Liver (tissue), 9 donors: ENCODE data around the gene DIP2C. TPM values are rescaled to one million over a fixed set of nuclear protein-coding genes. Genes with fewer than 3 reads are reported as not detected.

Experiments used
- DNase-seq: peaks from one replicate; pipeline ENCODE4 v3.0.0-alpha.2; 2017; ENCODE audit warnings: low spot score
- H3K27ac ChIP-seq, 2 donors: one replicate each; pipeline ENCODE4 v1.7.0; 2013; ENCODE audit warnings: inconsistent platforms in 2 of 2, low read length in 2 of 2, control low read depth in 1 of 2, low read depth in 1 of 2, mild to moderate bottlenecking in 1 of 2
- H3K27me3 ChIP-seq, 4 donors: one replicate each; pipeline versions ENCODE4 v1.6.1 to v1.7.0; 2013; ENCODE audit warnings: low read length in 3 of 4, inconsistent platforms in 1 of 4, mild to moderate bottlenecking in 1 of 4, moderate library complexity in 1 of 4; ENCODE audit not compliant: control insufficient read depth in 4 of 4, insufficient read depth in 4 of 4
- H3K36me3 ChIP-seq, 4 donors: one replicate each; pipeline versions ENCODE4 v1.6.1 to v1.7.0; 2013; ENCODE audit warnings: low read length in 3 of 4, mild to moderate bottlenecking in 3 of 4, low read depth in 1 of 4, moderate library complexity in 1 of 4; ENCODE audit not compliant: control insufficient read depth in 4 of 4, insufficient read depth in 3 of 4
- H3K4me1 ChIP-seq, 4 donors: one replicate each; pipeline versions ENCODE4 v1.6.1 to v1.7.0; 2013; ENCODE audit warnings: low read length in 3 of 4, mild to moderate bottlenecking in 3 of 4, moderate library complexity in 1 of 4; ENCODE audit not compliant: control insufficient read depth in 4 of 4, insufficient read depth in 4 of 4
- H3K4me3 ChIP-seq, 3 donors: one replicate each; pipeline versions ENCODE4 v1.6.1 to v1.7.0; 2013; ENCODE audit warnings: low read length in 3 of 3, control low read depth in 1 of 3, low read depth in 1 of 3, mild to moderate bottlenecking in 1 of 3
- H3K9ac ChIP-seq, 2 donors: one replicate each; pipeline ENCODE4 v1.7.0; 2013; ENCODE audit warnings: low read length in 2 of 2, mild to moderate bottlenecking in 2 of 2, moderate library complexity in 2 of 2, control low read depth in 1 of 2, low read depth in 1 of 2
- H3K9me3 ChIP-seq, 4 donors: one replicate each; pipeline versions ENCODE4 v1.6.1 to v1.7.0; 2013; ENCODE audit warnings: low read length in 3 of 4; ENCODE audit not compliant: control insufficient read depth in 4 of 4
- ATF3 ChIP-seq: IDR thresholded peaks from 2 replicates; pipeline ENCODE4 v1.6.1; 2016; ENCODE audit warnings: antibody characterized with exemption
- EGR1 ChIP-seq, 2 donors: IDR thresholded peaks; 2 replicates each; pipeline ENCODE4 v1.6.1; 2016 to 2018; ENCODE audit warnings: antibody characterized with exemption in 2 of 2, low read depth in 2 of 2
- FOXA1 ChIP-seq: IDR thresholded peaks from 2 replicates; pipeline ENCODE4 v1.6.1; 2016; ENCODE audit warnings: antibody characterized with exemption
- FOXA2 ChIP-seq: IDR thresholded peaks from 2 replicates; pipeline ENCODE4 v1.6.1; 2016; ENCODE audit warnings: antibody characterized with exemption
- GABPA ChIP-seq, 2 donors: IDR thresholded peaks in 1 of 2; conservative IDR thresholded peaks in 1 of 2; 2 replicates each; pipeline ENCODE4 v1.6.1; 2016; ENCODE audit warnings: antibody characterized with exemption in 2 of 2, mild to moderate bottlenecking in 1 of 2, moderate library complexity in 1 of 2
- HNF4G ChIP-seq: IDR thresholded peaks from 2 replicates; pipeline ENCODE4 v1.6.1; 2016; ENCODE audit warnings: antibody characterized with exemption
- JUND ChIP-seq, 2 donors: IDR thresholded peaks; 2 replicates each; pipeline ENCODE4 v1.6.1; 2016; ENCODE audit warnings: antibody characterized with exemption in 2 of 2
- MAX ChIP-seq: IDR thresholded peaks from 2 replicates; pipeline ENCODE4 v1.6.1; 2016; ENCODE audit warnings: antibody characterized with exemption
- NR2F2 ChIP-seq: IDR thresholded peaks from 2 replicates; pipeline ENCODE4 v1.6.1; 2016; ENCODE audit warnings: antibody characterized with exemption
- REST ChIP-seq: IDR thresholded peaks from 2 replicates; pipeline ENCODE4 v1.6.1; 2016; ENCODE audit warnings: antibody characterized with exemption, mild to moderate bottlenecking
- RXRA ChIP-seq, 2 donors: IDR thresholded peaks; 2 replicates each; pipeline ENCODE4 v1.6.1; 2017 to 2018; ENCODE audit warnings: antibody characterized with exemption in 2 of 2, mild to moderate bottlenecking in 1 of 2
- SP1 ChIP-seq: IDR thresholded peaks from 2 replicates; pipeline ENCODE4 v1.6.1; 2018; ENCODE audit warnings: antibody characterized with exemption, mild to moderate bottlenecking
- YY1 ChIP-seq: IDR thresholded peaks from 2 replicates; pipeline ENCODE4 v1.6.1; 2016; ENCODE audit warnings: antibody characterized with exemption, mild to moderate bottlenecking
- WGBS: extraction: QIAGEN DNeasy Blood & Tissue Kit; methylation state at CpG from one replicate; pipeline ENCODE4 v1.1.7; 2013; 5-methylcytosine and 5-hydroxymethylcytosine counted together
- polyA plus RNA-seq, 2 donors: library from polyadenylated mRNA; stranded (reverse) in 1 of 2; unstranded in 1 of 2; fragments of 200-250 nt in 1 of 2; fragments of >200 nt in 1 of 2; fragmentation: Nextera tagmentation in 1 of 2; extraction: Ambion mirVana in 1 of 2; gene quantifications; one replicate each; pipeline versions ENCODE4 v1.2.1 to v1.2.3, GENCODE V29; 2013 to 2015
- total RNA-seq, 2 donors: library from RNA; depleted of rRNA; stranded (reverse); fragments of >200 nt; gene quantifications; one replicate each; pipeline ENCODE4 v1.2.3, GENCODE V29; 2014
- TF ChIP-seq, protein P1 (sequence below): IDR thresholded peaks from 2 replicates; pipeline ENCODE4 v1.6.1; 2016; ENCODE audit warnings: antibody characterized with exemption
- TF ChIP-seq, protein P2 (sequence below): fragments of 150-350 bp; IDR thresholded peaks from 2 replicates; pipeline ENCODE4 v1.5.1; 2017; ENCODE audit warnings: improper control_type of control experiment, low read depth, low read length; ENCODE audit not compliant: missing input control
- donor health status: healthy.
- donor health status: healthy.
- donor health status: healthy.
- donor health status: healthy.
- donor health status: healthy.

Gene DIP2C
- total and polyA plus RNA-seq, 4 donors = 4.2 to 12.2 (median 5.7) TPM

DNA sequence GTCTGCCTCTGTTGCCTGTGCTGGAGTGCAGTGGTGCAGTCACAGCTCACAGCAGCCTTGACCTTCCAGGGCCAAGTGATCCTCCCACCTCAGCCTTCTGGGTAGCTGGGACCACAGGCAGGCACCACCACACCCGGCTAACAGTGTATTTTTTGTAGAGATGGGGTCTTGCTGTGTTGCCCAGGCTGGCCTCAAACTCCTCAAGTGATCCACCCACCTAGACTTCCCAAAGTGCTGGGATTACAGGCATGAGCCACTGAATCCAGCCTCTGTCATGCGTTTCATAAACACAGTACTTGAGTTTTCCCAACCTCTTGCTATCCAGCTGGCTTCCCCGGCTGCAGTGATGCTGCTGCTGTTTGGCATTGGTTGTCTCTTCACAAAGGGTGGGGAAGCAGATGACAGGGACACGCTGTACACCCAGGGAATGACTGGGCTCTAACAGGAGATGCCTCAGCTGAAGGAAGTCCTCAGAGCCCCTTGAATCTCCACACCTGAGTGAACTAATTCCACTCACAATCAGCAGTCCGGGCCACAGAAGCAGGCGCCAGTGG is 191.5 kb downstream of the DIP2C start:
- WGBS = 93% methylated on average over 6 of the region's 6 CpGs
- Histone ChIP-seq H3K36me3 (no peaks in the 10 kb centered on the region), H3K27ac (no peak overlapping the region), H3K4me1 (peaks cover 0 to 8% (median 0%) of the 10 kb centered on the region in 4 donors), H3K9ac (no peak overlapping the region), H3K9me3 (no peaks in the 10 kb centered on the region), H3K27me3 (no peaks in the 10 kb centered on the region), H3K4me3 (no peak overlapping the region)
- DNase-seq = no peak
- TF ChIP-seq, protein P1, sequence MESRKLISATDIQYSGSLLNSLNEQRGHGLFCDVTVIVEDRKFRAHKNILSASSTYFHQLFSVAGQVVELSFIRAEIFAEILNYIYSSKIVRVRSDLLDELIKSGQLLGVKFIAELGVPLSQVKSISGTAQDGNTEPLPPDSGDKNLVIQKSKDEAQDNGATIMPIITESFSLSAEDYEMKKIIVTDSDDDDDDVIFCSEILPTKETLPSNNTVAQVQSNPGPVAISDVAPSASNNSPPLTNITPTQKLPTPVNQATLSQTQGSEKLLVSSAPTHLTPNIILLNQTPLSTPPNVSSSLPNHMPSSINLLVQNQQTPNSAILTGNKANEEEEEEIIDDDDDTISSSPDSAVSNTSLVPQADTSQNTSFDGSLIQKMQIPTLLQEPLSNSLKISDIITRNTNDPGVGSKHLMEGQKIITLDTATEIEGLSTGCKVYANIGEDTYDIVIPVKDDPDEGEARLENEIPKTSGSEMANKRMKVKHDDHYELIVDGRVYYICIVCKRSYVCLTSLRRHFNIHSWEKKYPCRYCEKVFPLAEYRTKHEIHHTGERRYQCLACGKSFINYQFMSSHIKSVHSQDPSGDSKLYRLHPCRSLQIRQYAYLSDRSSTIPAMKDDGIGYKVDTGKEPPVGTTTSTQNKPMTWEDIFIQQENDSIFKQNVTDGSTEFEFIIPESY = no peak
- TF ChIP-seq NR2F2 (no peak), FOXA1 (no peak)

- Histone ChIP-seq H3K4me3 (no peak overlapping the region), H3K9me3 (no peaks in the 10 kb centered on the region), H3K36me3 (no peaks in the 10 kb centered on the region), H3K4me1 (peaks cover 0 to 8% (median 0%) of the 10 kb centered on the region in 4 donors), H3K9ac (no peak overlapping the region), H3K27ac (no peak overlapping the region), H3K27me3 (no peaks in the 10 kb centered on the region)
- 90% methylated on average over 10 of the region's 10 CpGs for WGBS
- no peak for TF ChIP-seq FOXA2
- TF ChIP-seq EGR1 (IDR thresholded peaks at IDR 0.05; ENCODE audit: low read depth in 2 of 2) = no peak
- TF ChIP-seq, protein P2, sequence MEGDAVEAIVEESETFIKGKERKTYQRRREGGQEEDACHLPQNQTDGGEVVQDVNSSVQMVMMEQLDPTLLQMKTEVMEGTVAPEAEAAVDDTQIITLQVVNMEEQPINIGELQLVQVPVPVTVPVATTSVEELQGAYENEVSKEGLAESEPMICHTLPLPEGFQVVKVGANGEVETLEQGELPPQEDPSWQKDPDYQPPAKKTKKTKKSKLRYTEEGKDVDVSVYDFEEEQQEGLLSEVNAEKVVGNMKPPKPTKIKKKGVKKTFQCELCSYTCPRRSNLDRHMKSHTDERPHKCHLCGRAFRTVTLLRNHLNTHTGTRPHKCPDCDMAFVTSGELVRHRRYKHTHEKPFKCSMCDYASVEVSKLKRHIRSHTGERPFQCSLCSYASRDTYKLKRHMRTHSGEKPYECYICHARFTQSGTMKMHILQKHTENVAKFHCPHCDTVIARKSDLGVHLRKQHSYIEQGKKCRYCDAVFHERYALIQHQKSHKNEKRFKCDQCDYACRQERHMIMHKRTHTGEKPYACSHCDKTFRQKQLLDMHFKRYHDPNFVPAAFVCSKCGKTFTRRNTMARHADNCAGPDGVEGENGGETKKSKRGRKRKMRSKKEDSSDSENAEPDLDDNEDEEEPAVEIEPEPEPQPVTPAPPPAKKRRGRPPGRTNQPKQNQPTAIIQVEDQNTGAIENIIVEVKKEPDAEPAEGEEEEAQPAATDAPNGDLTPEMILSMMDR = no peak
- TF ChIP-seq SP1 = no peak
- no peak for DNase-seq
Measured at GRCh38 chr10:497289-497688, 192.2 kb downstream of the DIP2C start.

DNA sequence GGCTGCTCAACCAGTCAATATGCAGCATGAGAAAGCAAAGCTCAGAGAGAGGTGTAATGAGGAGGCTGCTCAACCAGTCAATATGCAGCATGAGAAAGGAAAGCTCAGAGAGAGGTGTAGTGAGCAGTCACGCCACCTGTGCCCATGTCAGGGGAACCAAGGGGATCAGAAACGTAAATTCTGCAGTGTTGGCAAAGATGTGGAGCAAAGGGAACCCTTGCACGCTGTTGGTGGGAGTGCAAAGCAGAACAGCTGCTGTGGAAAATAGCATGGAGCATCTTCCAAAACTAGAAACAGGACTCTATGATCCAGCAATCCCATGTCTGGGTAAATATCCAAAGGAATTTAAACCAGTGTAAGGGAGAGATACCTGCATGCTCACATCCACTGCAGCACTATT is 194.9 kb downstream of the DIP2C start:
- H3K4me1 ChIP-seq = peaks cover 0 to 8% (median 0%) of the 10 kb centered on the region in 4 donors
- no peak overlapping the region for H3K4me3 ChIP-seq
- no peaks in the 10 kb centered on the region for H3K27me3 ChIP-seq
- H3K9me3 ChIP-seq = no peaks in the 10 kb centered on the region
- no peak for DNase-seq
- WGBS = 94% methylated on average over 3 of the region's 3 CpGs
- H3K36me3 ChIP-seq = no peaks in the 10 kb centered on the region
- no peak overlapping the region for H3K27ac ChIP-seq
- no peak overlapping the region for H3K9ac ChIP-seq
- TF ChIP-seq ATF3 (no peak), RXRA (IDR thresholded peaks at IDR 0.05) (no peak), FOXA2 (no peak), JUND (IDR thresholded peaks at IDR 0.05) (no peak), EGR1 (IDR thresholded peaks at IDR 0.05; ENCODE audit: low read depth in 2 of 2) (no peak), NR2F2 (no peak), MAX (no peak), REST (no peak), GABPA (IDR thresholded peaks at IDR 0.05 in 1 of 2, conservative IDR thresholded peaks at IDR 0.05 in 1 of 2) (no peak), HNF4G (no peak), YY1 (no peak)
- TF ChIP-seq, protein P1 = no peak
- TF ChIP-seq, protein P2 = no peak
